ENCODE results near the gene RGS8. TPM values are rescaled to one million over a fixed set of nuclear protein-coding genes. Genes with fewer than 3 reads are reported as not detected.
A peak's percentile ranks its signal among the peaks of the same experiment; 100 is the strongest.

Gene RGS8
- total and polyA plus RNA-seq, 2 donors from 2014 or later = not detected

GRCh38 chr1:182674346-182675246, 9.8 kb downstream of the RGS8 start:
- intact Hi-C loops (cut with DNase I) = no loop called here
- TF ChIP-seq CTCF (IDR thresholded peaks at IDR 0.05; ENCODE audit: borderline replicate concordance, extremely low read depth, insufficient read depth) = no peak
- H3K27ac ChIP-seq (ENCODE audit: low read depth in 2 of 2, low read length in 2 of 2) = no peak overlapping the region
- H3K4me3 ChIP-seq (ENCODE audit: low read length in 3 of 3) = no peak overlapping the region
- no peak overlapping the region for H3K9ac ChIP-seq (ENCODE audit: low read length in 3 of 3)
- no peak for DNase-seq
- no peaks in the 10 kb centered on the region for H3K27me3 ChIP-seq (ENCODE audit: control insufficient read depth, insufficient read depth, low read length)
- H3K4me1 ChIP-seq (ENCODE audit: control insufficient read depth in 2 of 3, insufficient read depth in 2 of 3, low read depth in 1 of 3, low read length in 3 of 3) = no peaks in the 10 kb centered on the region
- no peaks in the 10 kb centered on the region for H3K36me3 ChIP-seq (ENCODE audit: control insufficient read depth in 2 of 3, insufficient read depth in 3 of 3, low read length in 3 of 3)
- no peaks in the 10 kb centered on the region for H3K9me3 ChIP-seq (ENCODE audit: control insufficient read depth in 2 of 3, insufficient read depth in 1 of 3, low read length in 3 of 3)
- FAIRE-seq = no peak

GRCh38 chr1:182672487-182672836, 11.9 kb downstream of the RGS8 start:
- no peaks in the 10 kb centered on the region for H3K4me1 ChIP-seq (ENCODE audit: control insufficient read depth in 2 of 3, insufficient read depth in 2 of 3, low read depth in 1 of 3, low read length in 3 of 3)
- no peak for TF ChIP-seq CTCF (IDR thresholded peaks at IDR 0.05; ENCODE audit: borderline replicate concordance, extremely low read depth, insufficient read depth)
- H3K4me3 ChIP-seq (ENCODE audit: low read length in 3 of 3) = no peak overlapping the region
- no peak overlapping the region for H3K27ac ChIP-seq (ENCODE audit: low read depth in 2 of 2, low read length in 2 of 2)
- FAIRE-seq = no peak
- no peaks in the 10 kb centered on the region for H3K36me3 ChIP-seq (ENCODE audit: control insufficient read depth in 2 of 3, insufficient read depth in 3 of 3, low read length in 3 of 3)
- no peaks in the 10 kb centered on the region for H3K9me3 ChIP-seq (ENCODE audit: control insufficient read depth in 2 of 3, insufficient read depth in 1 of 3, low read length in 3 of 3)
- H3K27me3 ChIP-seq (ENCODE audit: control insufficient read depth, insufficient read depth, low read length) = no peaks in the 10 kb centered on the region
- H3K9ac ChIP-seq (ENCODE audit: low read length in 3 of 3) = no peak overlapping the region
- DNase-seq = no peak
- intact Hi-C loops (cut with DNase I) = no loop called here

GRCh38 chr1:182671750-182672486, 12.5 kb downstream of the RGS8 start:
- Histone ChIP-seq H3K27me3 (ENCODE audit: control insufficient read depth, insufficient read depth, low read length) (no peaks in the 10 kb centered on the region), H3K27ac (ENCODE audit: low read depth in 2 of 2, low read length in 2 of 2) (no peak overlapping the region), H3K36me3 (ENCODE audit: control insufficient read depth in 2 of 3, insufficient read depth in 3 of 3, low read length in 3 of 3) (no peaks in the 10 kb centered on the region), H3K4me3 (ENCODE audit: low read length in 3 of 3) (no peak overlapping the region), H3K9me3 (ENCODE audit: control insufficient read depth in 2 of 3, insufficient read depth in 1 of 3, low read length in 3 of 3) (no peaks in the 10 kb centered on the region), H3K4me1 (ENCODE audit: control insufficient read depth in 2 of 3, insufficient read depth in 2 of 3, low read depth in 1 of 3, low read length in 3 of 3) (no peaks in the 10 kb centered on the region), H3K9ac (ENCODE audit: low read length in 3 of 3) (no peak overlapping the region)
- FAIRE-seq (no peak), DNase-seq (peak in 3 of 5 donors; percentile 29 to 65 (median 30))
- intact Hi-C loops (cut with DNase I) = no loop called here
- TF ChIP-seq CTCF (IDR thresholded peaks at IDR 0.05; ENCODE audit: borderline replicate concordance, extremely low read depth, insufficient read depth) = no peak

All from kidney (tissue), 14 donors.